KMS-11 (cell line): ENCODE measurements around the gene SLC30A1.
A peak's percentile ranks its signal among the peaks of the same experiment; 100 is the strongest.

Source experiments
- H2AFZ ChIP-seq: fragments of 200-600 bp; sonication (generic); 2 replicates; pipeline ENCODE4 v1.6.1; 2016; ENCODE audit warnings: antibody characterized with exemption, mixed run types, low read depth
- H3K27ac ChIP-seq: fragments of 200-600 bp; sonication (generic); 2 replicates; pipeline ENCODE4 v1.6.1; 2016; ENCODE audit warnings: mild to moderate bottlenecking, mixed run types
- H3K27me3 ChIP-seq: fragments of 200-600 bp; sonication (generic); 2 replicates; pipeline ENCODE4 v1.6.1; 2017; ENCODE audit warnings: mild to moderate bottlenecking, low read depth, mixed run types, moderate library complexity; ENCODE audit not compliant: insufficient read depth
- H3K36me3 ChIP-seq: fragments of 200-600 bp; sonication (generic); 2 replicates; pipeline ENCODE4 v1.6.1; 2017; ENCODE audit warnings: mild to moderate bottlenecking, mixed run types; ENCODE audit not compliant: insufficient read depth
- H3K4me1 ChIP-seq: fragments of 200-600 bp; sonication (generic); 2 replicates; pipeline ENCODE4 v1.6.1; 2016; ENCODE audit warnings: mild to moderate bottlenecking, low read depth, mixed run types; ENCODE audit not compliant: poor library complexity, severe bottlenecking
- H3K4me2 ChIP-seq: fragments of 200-600 bp; sonication (generic); 2 replicates; pipeline ENCODE4 v1.7.0; 2016; ENCODE audit warnings: mild to moderate bottlenecking, mixed run types
- H3K4me3 ChIP-seq: fragments of 200-600 bp; sonication (generic); IDR thresholded peaks from 2 replicates; pipeline ENCODE4 v1.6.1; 2017; ENCODE audit warnings: low read depth, low read length, mixed read lengths; ENCODE audit not compliant: insufficient read depth
- H3K79me2 ChIP-seq: fragments of 200-600 bp; sonication (generic); 2 replicates; pipeline ENCODE4 v1.6.1; 2016; ENCODE audit warnings: low read depth, mixed run types; ENCODE audit not compliant: insufficient read depth
- H3K9ac ChIP-seq: fragments of 200-600 bp; sonication (generic); 2 replicates; pipeline ENCODE4 v1.6.1; 2016; ENCODE audit warnings: mild to moderate bottlenecking, mixed run types
- H4K20me1 ChIP-seq: fragments of 200-600 bp; sonication (generic); 2 replicates; pipeline ENCODE4 v1.6.1; 2016; ENCODE audit warnings: mild to moderate bottlenecking, mixed run types; ENCODE audit not compliant: insufficient read depth
- TF ChIP-seq, protein P1 (sequence below): fragments of 200-600 bp; sonication (generic); conservative IDR thresholded peaks from 2 replicates; pipeline ENCODE4 v1.6.1; 2017; ENCODE audit warnings: low read depth, mild to moderate bottlenecking, antibody characterized with exemption, low read length, moderate library complexity, mixed read lengths

Gene SLC30A1

DNA sequence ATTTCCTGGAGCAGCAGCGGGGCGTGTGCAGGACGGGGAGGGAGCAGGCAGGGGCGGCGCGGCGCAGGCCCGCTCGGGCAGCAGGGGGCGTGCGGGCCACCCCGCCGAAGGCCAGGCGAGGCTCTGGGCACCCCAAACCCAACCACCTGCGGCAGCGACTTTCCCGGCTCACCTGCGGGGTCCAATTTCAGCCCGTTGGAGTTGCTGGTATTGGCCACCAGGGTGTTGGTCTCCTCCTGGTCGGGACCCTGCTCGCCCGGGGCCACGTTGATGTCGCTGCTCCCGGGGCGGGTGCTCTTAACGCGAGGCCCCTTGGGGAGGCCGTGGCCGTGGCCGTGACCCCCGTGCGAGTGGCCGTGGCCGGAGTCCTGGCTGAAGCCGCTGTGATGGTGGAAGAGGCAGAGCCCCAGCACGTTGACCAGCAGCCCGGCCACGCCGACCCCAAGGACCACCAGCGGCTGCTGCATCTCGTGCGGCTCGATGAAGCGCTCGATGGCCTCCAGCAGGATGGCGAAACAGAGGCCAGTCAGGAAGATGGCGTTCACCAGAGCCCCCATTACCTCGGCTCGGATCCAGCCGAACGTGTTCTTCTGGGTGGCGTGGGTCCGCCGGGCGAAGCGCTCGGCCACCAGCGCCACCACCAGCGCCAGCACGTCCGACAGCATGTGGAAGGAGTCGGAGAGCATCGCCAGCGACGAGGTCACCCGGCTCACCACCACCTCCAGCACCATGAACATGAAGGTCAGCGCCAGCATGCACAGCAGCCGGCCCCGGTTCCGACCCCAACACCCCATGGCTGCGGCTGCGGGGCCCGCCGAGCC is 932 bp downstream of the SLC30A1 start:
- peak overlapping the region; percentile 92 for H3K4me2 ChIP-seq
- TF ChIP-seq, protein P1, sequence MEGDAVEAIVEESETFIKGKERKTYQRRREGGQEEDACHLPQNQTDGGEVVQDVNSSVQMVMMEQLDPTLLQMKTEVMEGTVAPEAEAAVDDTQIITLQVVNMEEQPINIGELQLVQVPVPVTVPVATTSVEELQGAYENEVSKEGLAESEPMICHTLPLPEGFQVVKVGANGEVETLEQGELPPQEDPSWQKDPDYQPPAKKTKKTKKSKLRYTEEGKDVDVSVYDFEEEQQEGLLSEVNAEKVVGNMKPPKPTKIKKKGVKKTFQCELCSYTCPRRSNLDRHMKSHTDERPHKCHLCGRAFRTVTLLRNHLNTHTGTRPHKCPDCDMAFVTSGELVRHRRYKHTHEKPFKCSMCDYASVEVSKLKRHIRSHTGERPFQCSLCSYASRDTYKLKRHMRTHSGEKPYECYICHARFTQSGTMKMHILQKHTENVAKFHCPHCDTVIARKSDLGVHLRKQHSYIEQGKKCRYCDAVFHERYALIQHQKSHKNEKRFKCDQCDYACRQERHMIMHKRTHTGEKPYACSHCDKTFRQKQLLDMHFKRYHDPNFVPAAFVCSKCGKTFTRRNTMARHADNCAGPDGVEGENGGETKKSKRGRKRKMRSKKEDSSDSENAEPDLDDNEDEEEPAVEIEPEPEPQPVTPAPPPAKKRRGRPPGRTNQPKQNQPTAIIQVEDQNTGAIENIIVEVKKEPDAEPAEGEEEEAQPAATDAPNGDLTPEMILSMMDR, result peak; percentile 76
- peak overlapping the region; percentile 66 for H3K9ac ChIP-seq
- H4K20me1 ChIP-seq, result peaks cover 14% of the 10 kb centered on the region; the same call in 1 of the 2 replicates
- H3K27ac ChIP-seq, result peak overlapping the region; percentile 67
- H3K4me3 ChIP-seq, result peak overlapping the region; percentile 98
- H2AFZ ChIP-seq, result peak overlapping the region; percentile 74
- no peaks in the 10 kb centered on the region; the same call in 1 of the 2 replicates for H3K36me3 ChIP-seq
- H3K4me1 ChIP-seq, result peaks cover 67% of the 10 kb centered on the region
- peaks cover 48% of the 10 kb centered on the region; the same call in 1 of the 2 replicates for H3K79me2 ChIP-seq
- H3K27me3 ChIP-seq, result no peaks in the 10 kb centered on the region

DNA sequence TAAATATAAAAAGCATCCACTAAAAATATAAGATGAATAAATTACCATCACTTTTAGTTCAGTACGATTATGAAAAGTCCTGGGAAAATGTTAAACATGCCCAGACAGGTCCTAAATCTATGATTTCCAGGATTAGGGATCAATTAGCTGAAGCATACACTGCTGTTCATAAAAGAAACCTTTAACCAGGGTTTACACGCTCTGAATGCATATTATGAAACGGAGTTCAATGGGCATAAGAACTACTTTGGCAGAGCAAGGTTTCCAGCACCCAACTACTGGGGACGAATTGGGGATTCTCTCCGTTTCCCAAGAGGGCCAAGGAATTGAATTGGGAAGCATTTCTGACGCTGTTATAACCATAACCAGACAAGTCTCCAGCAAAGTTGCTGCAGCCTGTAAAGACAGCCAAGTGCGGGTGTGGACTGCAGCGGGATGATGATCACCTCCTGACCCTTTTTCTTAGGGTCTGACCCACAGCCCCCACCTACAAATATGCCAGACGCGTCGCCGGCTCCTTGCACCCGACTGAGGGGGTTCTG is 1.6 kb downstream of the SLC30A1 start:
- H3K79me2 ChIP-seq, result peaks cover 48% of the 10 kb centered on the region; the same call in 1 of the 2 replicates
- TF ChIP-seq, protein P1, result no peak
- peak overlapping the region; percentile 92 for H3K4me2 ChIP-seq
- H3K9ac ChIP-seq, result peak overlapping the region; percentile 66; the same call in 1 of the 2 replicates
- H3K4me3 ChIP-seq, result peak overlapping the region; percentile 98
- H4K20me1 ChIP-seq, result peaks cover 14% of the 10 kb centered on the region; the same call in 1 of the 2 replicates
- no peak overlapping the region for H3K27ac ChIP-seq
- peak overlapping the region; percentile 74 for H2AFZ ChIP-seq
- no peaks in the 10 kb centered on the region for H3K27me3 ChIP-seq
- H3K4me1 ChIP-seq, result peaks cover 67% of the 10 kb centered on the region
- no peaks in the 10 kb centered on the region; the same call in 1 of the 2 replicates for H3K36me3 ChIP-seq

DNA sequence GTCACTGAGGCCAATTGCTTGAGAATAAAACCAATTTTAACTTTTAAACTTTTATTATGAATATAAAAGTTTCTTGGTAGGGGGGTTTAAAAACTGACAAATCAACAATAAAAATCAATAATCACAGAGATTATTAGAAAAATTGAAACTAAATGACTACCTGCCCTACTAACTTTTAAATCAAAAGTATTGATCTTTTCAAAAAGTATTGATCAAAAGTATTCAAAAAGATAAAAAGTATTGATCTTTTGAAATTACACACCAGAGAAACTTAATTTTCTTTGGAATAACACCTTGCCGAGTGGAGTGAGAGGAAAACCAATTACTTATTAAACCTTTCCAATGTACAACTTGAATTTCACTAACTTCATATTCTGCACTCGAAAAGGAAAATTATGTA is 2.2 kb downstream of the SLC30A1 start:
- H3K9ac ChIP-seq, result peak overlapping the region; percentile 66; the same call in 1 of the 2 replicates
- no peak overlapping the region for H3K27ac ChIP-seq
- no peaks in the 10 kb centered on the region for H3K27me3 ChIP-seq
- H3K4me1 ChIP-seq, result peaks cover 67% of the 10 kb centered on the region
- H3K79me2 ChIP-seq, result peaks cover 48% of the 10 kb centered on the region; the same call in 1 of the 2 replicates
- peak overlapping the region; percentile 98 for H3K4me3 ChIP-seq
- TF ChIP-seq, protein P1, result no peak
- peak overlapping the region; percentile 92 for H3K4me2 ChIP-seq
- H4K20me1 ChIP-seq, result peaks cover 14% of the 10 kb centered on the region; the same call in 1 of the 2 replicates
- no peak overlapping the region for H2AFZ ChIP-seq
- no peaks in the 10 kb centered on the region; the same call in 1 of the 2 replicates for H3K36me3 ChIP-seq

DNA sequence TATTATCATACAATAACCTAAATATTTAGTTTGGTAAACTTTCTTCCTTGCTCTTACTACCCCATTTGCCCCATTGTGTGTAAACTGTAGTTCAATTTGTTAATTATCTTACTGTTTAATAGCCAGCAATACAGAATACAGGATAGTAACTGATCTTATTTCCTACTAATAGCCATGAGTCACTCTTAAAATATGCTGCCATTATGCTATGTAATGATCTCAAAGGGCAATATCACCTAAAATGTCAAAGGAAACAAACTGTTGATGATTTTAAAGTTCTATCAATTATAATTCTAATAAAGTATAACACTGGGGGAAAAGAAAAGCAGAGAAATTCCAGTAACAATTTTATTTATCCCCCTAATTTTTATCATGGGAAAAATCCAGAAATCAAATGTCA is 4.3 kb downstream of the SLC30A1 start:
- TF ChIP-seq, protein P1, result no peak
- H3K79me2 ChIP-seq, result peaks cover 48% of the 10 kb centered on the region; the same call in 1 of the 2 replicates
- H2AFZ ChIP-seq, result no peak overlapping the region
- H3K4me3 ChIP-seq, result no peak overlapping the region
- H3K9ac ChIP-seq, result no peak overlapping the region
- H3K27me3 ChIP-seq, result no peaks in the 10 kb centered on the region
- peak overlapping the region; percentile 92; the same call in 1 of the 2 replicates for H3K4me2 ChIP-seq
- H4K20me1 ChIP-seq, result peaks cover 14% of the 10 kb centered on the region; the same call in 1 of the 2 replicates
- H3K27ac ChIP-seq, result no peak overlapping the region
- H3K4me1 ChIP-seq, result peaks cover 70% of the 10 kb centered on the region
- no peaks in the 10 kb centered on the region; the same call in 1 of the 2 replicates for H3K36me3 ChIP-seq
